ENCODE measurements around the gene A2ML1.

- TF ChIP-seq POLR2A (IDR thresholded peaks at IDR 0.05) (no peak), CTCF (IDR thresholded peaks at IDR 0.05) (no peak)
Observed at GRCh38 chr12:8819666-8819980, 2.8 kb upstream of the A2ML1 start.

Measured in adrenal gland (tissue), 5 donors.